Activated CD4-positive, CD25-positive, alpha-beta regulatory T cell (primary cell): ENCODE measurements around the gene CXXC5.
A peak's percentile ranks its signal among the peaks of the same experiment; 100 is the strongest.
"Not testable (repeated sequence)": the region's sequence is repeated elsewhere in the genome, so short reads cannot be mapped to it uniquely, and the experiment has no call there.

Source experiments
- DNase-seq, 4 experiments: peaks; one replicate each; lab custom pipeline; 2025; lab: John Stamatoyannopoulos, UW

CXXC5 gene

DNA sequence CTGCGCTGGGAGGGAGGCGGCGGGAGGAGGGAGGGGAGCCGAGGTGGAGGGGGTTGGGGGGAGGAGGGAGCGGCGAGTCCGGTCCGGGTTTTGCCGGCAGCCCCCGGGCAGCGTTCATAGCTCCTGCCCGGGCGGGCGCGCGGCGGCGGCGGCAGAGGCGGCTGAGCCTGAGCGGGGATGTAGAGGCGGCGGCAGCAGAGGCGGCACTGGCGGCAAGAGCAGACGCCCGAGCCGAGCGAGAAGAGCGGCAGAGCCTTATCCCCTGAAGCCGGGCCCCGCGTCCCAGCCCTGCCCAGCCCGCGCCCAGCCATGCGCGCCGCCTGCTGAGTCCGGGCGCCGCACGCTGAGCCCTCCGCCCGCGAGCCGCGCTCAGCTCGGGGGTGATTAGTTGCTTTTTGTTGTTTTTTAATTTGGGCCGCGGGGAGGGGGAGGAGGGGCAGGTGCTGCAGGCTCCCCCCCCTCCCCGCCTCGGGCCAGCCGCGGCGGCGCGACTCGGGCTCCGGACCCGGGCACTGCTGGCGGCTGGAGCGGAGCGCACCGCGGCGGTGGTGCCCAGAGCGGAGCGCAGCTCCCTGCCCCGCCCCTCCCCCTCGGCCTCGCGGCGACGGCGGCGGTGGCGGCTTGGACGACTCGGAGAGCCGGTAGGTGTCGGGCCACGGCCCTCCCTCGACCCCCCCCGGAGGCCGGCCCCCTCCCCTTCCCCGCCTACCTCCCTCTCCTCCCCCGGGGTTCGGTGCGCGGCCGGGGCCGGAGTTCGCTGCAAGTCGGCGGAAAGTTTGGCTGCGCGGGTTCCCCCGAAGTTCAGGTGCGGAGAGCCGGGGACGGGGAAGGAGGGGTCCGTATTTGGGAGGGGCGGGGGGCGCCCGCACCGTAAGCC, at the start of gene CXXC5:
Gene CXXC5, plus strand, starts transcription at position 145 of the 877 bp plus-strand sequence. CDS start 32,175 bp downstream, outside the sequence.
- peak in 1 of 4 experiments; percentile 18 for DNase-seq

DNA sequence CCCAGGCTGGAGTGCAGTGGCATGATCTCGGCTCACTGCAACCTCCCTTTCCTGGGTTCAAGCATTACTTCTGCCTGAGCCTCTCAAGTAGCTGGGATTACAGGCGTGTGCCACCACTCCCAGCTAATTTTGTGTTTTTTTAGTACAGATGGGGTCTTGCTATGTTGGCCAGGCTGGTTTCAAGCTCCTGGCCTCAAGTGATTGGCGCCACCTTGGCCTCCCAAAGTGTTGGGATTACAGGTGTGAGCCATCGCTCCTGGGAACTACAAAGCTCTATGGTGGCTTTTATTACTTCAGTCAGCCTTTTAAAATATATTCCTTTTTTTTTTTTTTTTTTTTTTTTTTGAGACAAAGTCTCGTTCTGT, 49.6 kb upstream of the CXXC5 start:
- DNase-seq = not testable (repeated sequence)

DNA sequence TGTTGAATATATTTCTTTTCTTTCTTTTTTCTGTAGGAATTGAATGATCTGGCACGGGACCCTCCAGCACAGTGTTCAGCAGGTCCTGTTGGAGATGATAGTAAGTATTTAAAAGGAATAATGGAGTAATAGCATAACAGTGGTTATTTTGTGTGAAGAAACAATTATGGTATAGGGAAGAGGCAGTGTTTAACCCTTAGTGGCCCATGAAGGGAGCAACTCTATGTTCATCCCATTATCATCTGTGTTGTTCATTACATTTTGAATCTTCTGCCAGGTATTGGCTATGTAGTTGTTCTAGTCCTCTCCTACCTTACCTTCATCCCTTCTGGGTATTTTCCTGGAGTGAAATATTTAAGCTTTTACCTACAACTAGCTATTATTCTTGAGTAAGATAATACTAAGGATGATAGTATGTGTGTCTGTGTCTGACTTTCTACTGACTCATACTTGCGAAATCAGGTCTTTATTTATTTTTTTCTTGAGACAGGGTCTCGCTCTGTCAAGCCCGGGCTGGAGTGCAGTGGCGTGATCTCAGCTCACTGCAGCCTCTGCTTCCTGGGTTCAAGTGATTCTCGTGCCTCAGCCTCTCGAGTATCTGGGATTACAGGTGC, 47.7 kb upstream of the CXXC5 start:
- no peak for DNase-seq

DNA sequence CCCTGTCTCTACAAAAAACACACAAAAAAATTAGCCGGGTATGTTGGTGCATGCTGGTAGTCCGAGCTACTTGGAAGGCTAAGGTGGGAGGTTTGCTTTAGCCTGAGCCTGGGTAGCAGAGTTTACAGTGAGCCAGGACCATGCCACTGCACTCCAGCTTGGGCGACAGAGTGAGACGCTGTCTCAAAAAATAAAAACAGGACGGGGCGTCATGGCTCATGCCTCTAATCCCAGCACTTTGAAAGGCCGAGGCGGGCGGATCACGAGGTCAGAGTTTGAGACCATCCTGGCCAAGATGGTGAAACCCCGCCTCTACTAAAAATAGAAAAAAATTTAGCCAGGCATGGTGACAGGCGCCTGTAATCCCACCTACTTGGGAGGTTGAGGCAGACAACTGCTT, 46.7 kb upstream of the CXXC5 start:
- DNase-seq = no peak

DNA sequence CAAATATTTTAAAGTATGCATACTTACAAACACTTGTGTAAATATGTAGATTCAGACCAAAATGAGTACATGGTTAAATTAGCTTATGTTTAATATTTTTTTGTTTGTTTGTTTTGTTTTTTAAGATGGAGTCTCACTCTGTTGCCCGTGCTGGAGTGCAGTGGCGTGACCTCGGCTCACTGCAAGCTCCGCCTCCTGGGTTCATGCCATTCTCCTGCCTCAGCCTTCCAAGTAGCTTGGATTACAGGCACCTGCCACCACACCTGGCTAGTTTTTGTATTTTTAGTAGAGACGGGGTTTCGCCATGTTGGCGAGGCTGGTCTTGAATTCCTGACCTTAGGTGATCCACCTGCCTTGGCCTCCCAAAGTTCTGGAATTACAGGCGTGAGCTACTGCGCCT, 46.2 kb upstream of the CXXC5 start:
- DNase-seq = not testable (repeated sequence)

DNA sequence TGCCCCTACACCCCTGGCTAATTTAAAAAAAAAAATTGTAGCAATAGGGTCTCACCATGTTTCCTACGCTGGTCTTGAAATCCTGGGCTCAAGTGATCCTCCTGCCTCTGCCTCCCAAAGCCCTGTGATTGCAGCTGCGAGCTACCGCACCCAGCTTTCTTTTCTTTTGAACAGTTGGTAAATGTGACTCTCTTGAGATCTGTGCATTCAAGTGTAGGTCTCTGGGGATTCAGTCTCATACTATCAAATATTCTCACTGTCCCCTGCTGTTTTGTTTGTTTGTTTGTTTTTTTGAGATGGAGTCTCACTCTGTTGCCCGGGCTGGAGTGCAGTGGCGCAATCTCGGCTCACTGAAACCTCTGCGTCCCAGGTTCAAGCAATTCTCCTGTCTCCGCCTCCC, 42.3 kb upstream of the CXXC5 start:
- no peak for DNase-seq

DNA sequence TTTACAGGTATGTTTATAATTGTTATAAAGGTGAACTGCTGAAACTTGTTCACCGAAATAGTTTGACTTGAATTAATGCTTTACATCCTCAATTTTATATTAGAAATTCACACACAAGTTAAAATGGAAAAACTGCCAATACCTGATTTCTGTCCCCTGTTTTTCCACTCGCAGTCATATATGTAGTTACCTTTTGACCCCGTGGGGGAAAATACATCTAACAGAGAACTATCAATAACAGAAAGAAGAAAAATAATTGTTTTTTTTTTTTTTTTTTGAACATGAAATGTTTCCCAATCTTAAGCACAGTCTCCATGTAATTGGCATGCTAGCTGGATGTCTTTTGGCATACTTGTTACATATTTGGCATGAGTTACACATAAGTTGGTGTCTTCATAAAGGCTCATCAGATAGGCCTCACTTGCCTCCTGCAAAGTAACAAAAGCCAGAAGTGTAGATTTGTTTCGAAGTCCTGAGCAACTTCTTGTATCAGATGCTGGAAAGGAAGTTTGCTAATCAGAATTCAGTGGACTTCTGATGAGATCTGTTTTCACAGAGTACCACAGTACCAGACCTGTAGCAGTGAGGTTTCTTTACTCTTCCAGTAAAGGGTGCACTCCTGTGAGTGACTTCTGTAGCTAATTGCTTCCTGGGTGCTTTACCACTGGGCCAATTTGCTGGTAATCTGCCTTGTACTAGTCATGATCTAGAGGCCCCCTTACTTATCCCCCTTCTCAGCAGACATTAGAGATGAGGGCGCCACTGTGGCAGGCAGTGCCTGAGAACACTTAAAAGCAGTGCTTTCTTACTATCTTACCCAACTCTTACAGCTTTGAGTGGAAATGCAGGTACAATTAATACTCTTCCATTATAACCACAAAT, 36.2 kb upstream of the CXXC5 start:
- no peak for DNase-seq

DNA sequence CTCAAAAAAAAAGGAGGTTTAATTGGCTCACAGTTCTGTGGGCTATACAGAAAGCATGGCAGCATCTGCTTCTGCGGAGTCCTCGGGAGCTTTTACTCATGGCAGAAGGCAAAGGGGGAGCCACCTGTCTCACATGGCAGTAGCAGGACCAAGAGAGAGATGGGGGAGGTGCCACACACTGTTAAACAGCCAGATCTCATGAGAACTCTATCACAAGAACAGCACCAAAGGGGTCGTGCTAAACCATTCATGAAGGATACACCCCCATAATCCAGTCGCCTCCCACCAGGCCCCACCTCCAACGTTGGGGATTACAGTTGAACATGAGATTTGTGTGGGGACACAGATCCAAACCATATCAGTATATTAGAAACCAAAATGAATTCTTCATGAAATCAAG, 28.3 kb upstream of the CXXC5 start:
- DNase-seq = no peak

DNA sequence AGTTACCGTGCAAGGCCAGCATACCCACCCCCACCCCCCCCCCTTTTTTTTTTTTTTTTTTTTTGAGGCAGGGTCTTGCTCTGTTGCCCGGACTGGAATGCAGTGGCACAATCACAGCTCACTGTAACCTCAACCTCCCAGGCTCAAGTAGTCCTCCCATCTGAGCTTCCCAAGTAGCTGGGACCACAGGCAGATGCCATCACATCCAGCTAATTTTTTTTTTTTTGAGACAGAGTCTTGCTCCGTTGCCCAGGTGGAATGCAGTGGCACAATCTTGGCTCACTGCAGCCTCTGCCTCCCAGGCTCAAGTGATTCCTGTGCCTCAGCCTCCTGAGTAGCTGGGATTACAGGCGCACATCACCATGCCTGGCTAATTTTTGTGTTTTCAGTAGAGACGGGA, 22.8 kb upstream of the CXXC5 start:
- DNase-seq = not testable (repeated sequence)

DNA sequence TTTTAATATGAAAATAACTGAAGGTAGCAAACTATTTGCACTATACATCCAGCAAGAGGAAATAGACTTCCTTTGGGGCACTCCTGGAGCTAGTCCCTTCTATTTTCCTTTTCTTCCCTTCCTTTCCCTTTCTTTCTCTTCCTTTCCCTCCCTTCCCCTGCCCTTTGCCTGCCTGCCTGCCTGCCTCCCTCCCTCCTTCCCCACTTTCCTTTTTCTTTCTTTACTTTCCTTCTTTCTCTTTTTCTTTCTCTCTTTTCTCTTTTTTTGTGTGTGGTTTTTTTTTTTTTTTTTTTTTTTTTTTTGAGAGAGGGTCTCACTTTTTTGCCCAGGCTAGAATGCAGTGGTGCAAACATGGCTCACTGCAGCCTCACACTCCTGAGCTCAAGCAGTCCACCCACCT, 17.3 kb upstream of the CXXC5 start:
- DNase-seq = no peak

DNA sequence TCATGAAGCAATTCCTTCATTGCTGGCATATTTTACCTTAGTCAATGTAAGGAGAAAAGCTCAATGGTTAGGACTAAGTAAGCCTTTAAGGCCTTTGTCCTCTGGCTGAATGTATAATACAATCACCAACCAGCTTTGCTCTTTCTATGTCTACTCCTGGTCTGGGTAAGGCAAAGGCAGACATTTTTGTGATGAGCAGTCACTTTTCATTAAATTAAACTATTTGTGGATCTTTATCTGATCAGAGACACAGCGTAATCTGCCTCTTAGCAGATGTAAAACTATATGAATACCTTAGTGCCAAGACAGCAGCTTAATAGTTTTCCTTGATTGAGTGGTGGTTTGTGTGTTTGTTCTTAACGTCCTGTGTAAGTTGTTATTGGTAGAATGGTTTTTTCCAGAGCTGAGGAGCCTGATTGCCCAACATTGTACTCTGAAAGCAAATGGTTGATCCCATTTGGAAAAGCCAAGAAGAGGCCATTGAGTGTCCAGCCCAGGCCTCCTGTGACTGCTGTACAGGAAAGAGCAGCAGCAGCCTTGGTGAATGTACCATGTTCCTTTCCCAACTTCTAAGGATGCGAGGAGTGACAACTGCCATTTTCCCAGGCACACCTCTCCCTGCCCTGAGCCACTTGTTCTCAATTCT, 16.5 kb upstream of the CXXC5 start:
- no peak for DNase-seq

DNA sequence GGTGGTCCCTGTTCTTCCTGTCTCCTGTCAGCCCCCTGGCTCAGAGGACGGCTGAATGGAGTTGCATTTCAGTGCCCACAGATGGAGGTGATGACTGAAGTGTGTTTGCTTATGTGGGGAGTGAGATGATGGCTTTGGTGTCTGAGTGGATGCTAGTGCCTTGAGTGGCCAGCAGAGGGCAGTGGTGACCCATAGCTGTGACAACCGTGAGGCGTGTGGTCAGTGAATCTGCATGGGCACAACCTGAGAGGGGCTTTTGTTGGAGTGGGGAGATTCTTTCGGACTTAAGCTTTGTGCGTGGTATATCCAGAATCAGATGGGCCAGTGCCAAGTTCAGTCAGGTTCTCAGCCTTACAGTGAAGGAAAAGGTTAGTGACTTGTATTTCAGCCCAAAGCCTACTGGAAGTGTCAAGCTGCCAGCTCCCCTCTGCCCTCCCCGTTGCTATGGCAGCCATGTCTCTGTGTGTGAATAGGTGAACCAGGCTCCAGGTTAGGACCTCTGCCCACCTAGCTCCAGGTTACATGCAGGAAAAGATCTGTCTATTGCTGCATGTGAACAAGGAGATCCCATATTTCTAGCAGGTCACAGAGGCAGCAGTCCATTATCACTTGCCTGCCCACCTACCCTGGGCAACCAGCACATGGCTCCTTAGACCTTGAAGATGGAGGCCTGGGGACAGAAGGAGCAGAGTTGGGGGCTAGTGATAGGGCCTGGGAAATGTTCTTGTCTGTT, 14.7 kb upstream of the CXXC5 start:
- DNase-seq = peak; percentile 32 to 41 (median 36)

DNA sequence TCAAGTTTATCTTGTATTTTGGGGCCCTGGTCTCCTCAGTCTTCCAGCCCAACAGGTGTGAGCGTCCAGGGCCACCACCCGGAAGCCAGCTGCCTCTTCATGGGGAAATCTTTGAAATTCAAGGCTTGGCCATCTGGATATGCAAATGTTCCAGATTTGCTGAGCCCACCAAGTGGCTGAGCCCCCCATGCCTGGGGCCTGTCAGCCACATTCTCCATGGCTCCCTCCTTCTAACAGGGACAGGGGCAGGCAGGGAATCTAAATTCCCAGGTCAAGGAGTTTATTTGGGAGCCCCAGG, 14.2 kb upstream of the CXXC5 start:
- DNase-seq = no peak

DNA sequence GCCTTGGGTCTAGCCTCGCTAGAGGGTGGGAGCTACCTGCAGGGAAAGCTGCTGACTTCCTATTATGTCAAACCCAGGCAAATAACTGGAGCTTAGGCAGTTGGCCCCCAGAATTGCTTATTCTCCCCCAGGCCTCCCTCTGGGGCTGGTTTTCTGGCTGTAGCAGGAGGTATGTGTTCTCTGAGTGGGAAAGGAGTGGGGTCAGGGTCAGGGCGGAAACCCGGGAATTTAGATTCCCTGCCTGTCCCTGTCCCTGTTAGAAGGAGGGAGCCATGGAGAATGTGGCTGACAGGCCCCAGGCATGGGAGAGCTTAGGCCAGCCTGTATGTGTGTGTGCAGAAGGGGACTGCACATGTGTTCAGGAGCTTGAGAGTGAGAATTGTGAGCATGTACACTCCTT, 13.6 kb upstream of the CXXC5 start:
- DNase-seq = no peak

DNA sequence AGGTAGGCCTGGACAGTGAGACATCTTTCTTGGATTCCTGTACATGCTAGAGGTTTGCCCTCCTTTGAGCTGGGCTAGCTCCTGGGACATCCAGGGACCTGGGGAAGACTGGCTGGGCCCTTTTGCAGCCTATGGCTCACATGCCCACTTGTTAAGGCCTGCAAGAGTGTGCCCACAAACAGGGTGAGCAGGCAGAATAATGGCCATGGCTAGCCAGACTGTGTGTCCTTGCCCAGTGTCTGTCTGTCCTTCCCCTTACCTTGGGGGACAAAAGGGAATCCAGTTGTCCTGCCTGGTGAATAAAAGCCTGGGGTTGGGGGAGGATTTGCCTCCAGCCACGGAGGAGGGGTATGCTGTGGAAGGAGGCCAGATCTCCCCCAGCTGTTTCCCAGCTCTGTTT, 13.0 kb upstream of the CXXC5 start:
- no peak for DNase-seq

DNA sequence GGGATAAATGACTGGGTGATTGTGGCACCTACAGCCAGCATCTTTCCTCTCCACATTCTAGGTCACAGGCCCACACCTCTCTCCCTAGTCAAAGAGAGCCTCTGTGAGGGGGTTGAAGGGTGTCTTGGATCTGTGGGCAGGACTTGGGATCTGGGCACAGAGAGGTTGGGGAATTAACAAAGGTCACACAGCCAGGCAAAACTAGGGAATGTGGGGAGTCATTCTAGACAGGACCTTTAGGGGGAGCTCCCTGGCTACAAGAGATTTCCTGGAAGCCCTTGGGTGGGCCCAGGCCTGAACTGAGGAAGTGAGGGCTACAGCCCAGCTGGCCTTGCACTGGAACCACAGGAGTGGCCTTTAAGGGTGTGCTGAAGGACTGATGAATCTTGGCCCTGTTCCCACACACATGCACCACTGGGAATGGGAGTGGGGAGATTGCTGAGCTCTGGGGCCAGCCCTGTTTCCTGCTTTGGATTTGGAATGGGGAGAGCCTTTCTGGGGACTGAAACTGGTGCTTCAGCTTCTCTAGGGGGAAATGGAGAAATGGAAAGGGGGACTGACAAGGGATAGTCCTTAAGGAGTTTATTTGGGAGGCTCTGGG, 12.4 kb upstream of the CXXC5 start:
- DNase-seq = no peak

DNA sequence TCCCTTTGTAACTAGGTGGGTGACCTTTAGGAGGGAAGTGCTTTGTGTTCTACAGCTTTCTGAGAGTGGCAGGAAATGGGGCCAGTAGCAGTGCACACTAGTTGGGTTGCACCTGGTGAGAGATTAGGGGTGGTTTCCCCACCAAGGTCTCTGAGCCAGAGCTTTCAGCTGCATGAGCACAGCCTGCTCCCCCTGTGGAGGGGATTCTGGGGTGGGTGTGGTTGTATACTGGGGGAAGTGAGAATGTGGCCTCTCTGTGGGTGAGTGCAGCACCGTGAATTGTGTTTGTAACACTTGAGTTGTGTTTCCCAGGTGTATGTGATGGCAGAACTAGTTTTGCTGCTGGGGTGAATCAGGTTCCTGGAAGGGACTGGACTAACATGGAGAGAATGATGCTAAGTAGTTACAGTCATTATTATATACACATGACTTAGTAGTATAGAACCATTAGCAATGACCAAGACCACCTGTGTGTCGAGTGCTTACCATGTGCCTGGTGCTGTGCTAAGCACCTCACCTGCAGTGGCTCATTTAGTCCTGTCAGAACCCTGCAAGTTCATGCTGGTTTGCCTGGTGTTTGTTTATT, 11.8 kb upstream of the CXXC5 start:
- DNase-seq = peak in 3 of 4 experiments; percentile 28 to 46 (median 43)

DNA sequence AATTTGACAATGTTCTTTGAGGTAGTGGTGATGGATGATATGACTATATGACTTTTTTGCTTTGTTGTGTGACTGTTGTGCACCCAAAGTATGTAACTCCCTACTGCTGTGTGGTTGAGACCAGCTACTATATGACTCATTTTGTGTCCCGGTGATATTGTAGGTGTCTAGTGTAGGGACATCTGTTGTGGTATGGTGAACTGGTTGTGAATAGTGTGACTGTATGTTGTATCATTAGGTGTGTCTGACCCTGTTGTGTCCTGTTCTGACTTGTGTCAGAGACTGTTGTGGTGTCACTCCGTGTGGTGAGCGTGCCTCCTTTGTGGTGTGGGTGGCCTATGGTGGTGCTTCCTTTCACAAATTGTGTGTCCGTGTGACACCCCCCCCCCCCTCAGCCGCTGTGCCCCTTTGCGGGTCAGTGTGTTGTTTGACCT, 11.2 kb upstream of the CXXC5 start:
- no peak for DNase-seq

DNA sequence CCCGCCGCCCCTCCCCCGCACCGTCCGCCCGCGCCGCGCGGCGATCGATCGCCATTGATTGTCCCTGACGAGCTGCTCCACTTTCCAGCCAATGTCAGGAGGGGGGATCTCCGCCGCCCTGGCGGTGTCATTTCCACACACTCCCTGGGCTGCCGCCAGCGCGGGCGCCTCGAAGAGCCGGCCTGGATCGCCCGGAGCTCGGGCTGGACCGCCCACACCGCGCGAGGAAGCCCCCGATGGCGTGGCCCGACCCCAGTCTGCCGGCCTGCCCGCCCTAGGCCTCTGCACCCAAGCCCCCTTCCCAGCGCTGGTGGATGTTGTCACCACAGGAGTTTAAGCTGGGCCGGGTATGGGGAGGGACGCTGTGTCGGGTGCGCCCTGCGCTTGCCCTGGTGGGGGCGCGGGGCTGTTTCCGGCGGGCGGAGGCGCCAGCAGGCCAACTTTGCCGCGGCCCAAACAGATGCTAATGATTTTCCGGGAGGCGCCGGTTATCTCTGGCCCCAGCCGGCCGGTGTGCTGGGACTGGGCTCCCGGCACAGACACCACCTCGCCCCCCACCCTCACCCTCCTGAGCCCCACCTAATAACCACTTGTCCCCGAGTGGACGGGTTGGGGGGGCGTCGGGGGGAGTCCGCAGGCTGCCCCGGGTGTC, 10.6 kb upstream of the CXXC5 start:
- DNase-seq = no peak

DNA sequence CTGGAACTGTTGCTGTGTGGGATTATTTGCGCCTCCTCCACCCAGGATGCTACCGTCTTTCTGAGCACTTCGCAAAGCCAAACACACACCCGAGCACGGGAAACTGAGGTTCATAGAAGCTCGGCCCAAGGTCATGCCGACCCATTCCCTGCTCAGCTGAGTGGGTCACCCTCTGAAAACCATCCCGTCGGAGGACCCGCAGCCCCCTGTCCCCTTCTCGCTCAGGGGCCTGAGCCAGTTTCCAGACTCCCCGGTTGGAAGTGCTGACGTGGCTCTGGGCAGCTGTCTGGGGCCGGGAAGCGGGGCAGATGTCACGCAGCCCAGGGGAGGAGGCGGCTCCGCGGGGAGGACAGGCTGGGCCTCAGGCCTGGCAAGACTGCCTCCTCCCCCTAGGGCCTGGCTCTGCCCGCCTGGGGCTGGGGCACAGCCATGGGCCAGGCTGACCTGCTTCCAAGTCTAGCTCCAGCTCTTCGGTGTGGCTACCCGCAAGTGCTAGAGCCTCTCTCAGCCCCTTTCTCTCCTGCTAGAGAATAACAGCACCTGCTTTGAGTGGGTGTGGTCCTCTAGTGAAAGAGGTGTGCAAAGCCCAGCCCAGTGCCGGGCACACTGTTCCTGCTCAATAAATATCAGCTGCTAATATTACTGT, 9.9 kb upstream of the CXXC5 start:
- no peak for DNase-seq
